HS-27A (cell line): ENCODE results near the gene OBSCN.

Source experiments
- DNase-seq: peaks from one replicate; pipeline ENCODE4 v3.0.0-alpha.2; 2012; ENCODE audit warnings: low read depth, missing footprints

Gene OBSCN

DNA sequence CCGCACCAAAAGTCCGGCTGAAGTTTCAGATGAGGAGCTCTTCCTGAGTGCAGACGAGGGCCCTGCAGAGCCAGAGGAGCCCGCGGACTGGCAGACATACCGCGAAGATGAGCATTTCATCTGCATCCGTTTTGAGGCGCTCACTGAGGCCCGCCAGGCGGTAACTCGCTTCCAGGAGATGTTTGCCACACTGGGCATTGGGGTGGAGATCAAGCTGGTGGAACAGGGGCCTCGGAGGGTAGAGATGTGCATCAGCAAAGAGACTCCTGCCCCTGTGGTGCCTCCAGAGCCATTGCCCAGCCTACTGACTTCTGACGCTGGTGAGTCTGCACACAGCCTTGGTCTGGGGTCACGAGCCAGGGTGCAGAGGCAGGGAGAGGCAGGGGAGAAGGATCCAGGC is 114.1 kb downstream of the OBSCN start:
- DNase-seq = no peak

DNA sequence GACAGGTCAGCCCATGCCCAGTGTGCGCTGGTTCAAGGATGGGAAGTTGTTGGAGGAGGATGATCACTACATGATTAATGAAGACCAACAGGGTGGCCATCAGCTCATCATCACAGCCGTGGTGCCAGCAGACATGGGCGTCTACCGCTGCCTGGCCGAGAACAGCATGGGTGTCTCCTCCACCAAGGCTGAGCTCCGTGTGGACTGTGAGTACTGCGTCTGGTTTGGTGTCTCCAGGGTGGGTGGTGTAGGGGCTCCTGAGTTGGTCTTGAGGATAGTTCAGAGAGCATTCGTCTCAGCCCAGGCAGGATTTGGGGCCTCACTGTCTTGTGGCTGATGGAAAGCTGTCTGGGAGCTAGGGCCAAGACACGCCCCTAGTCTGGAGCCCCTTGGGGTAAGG is 115.6 kb downstream of the OBSCN start:
- DNase-seq = no peak

DNA sequence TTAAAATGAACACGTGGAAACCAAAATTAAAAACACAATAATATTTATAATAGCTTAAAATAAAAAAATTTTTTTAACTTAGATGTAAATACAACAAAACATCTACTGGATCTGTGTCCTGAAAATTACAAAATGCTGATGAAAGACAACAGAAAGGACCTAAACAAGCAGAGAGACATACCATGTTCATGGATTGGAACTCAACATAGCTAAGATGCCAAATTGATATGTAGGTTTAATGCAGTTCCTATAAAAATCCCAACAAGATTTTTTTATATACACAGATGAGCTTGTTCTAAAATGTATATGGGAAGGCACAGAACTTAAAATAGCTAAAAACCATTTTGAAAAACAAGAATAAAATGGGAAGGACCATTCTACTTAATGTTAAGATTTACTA is 117.4 kb downstream of the OBSCN start:
- DNase-seq = no peak

DNA sequence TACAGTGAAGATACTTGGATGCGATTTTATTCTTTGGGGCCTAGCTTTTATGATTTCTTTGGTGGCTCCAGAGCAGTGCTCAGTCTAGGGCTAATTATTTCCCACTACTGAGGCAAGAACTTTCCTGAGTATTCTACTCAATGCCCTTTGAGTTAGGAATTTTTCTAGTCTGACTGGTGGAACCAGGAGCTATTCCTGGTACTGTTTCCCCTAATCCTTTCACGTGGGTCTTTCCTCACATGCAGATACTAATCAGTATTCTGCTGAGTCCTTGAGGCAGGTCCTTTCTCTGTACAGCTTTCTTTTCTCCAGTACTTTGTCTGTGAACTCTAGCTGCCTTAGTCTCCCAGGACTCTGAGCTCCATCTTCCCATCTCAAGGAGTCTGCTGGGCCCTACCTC is 122.0 kb downstream of the OBSCN start:
- no peak for DNase-seq

DNA sequence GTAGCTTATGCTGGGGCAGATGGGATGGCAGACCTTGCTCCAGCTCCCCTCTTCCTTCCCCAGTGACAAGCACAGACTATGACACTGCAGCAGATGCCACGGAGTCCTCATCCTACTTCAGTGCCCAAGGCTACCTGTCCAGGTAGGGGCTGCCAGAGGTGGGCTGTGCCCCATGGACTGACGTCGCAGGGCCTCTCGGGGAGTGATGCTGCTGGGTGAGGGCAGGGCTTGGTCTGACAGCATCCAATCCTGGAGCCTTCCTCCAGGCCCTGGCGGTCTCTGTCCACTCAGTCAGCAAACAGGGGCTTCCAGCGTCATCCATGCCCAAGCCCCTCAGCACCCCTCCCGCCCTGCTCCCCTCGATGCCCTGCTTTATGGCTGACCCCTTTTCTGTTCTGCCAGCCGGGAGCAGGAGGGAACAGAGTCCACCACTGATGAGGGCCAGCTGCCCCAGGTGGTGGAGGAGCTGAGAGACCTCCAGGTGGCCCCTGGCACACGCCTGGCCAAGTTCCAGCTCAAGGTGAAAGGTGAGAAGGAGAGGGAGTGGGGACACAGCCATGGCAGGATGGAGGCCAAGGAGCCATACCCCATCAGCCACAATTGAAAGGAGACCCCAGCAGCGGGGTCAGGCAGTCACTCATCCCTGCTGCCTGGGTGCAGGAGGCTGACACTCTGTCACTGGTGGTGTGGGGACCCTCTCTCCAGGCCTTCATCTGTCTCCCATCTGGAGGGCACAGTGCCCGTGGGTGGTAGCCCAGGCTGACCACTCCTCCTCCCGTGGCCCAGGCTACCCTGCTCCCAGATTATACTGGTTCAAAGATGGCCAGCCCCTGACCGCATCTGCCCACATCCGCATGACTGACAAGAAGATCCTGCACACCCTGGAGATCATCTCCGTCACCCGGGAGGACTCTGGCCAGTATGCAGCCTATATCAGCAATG is 125.2 kb downstream of the OBSCN start:
- DNase-seq = no peak

DNA sequence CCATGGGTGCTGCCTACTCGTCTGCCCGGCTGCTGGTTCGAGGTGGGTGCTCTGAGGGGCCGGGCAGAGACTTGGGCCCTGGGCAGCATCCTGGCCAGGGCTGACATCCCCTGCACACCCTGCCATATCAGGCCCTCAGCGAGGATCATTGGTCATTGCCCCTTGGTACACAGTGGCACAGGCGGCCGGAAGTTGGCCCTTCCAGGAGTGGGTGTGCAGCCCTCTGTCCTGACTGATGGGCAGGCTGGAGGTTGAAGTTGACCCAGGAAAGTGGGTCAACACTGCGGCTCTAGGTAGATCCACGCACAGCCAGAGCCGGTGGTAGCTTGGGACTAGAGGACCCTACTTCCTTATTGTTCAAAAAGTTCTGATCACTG is 125.9 kb downstream of the OBSCN start:
- no peak for DNase-seq

DNA sequence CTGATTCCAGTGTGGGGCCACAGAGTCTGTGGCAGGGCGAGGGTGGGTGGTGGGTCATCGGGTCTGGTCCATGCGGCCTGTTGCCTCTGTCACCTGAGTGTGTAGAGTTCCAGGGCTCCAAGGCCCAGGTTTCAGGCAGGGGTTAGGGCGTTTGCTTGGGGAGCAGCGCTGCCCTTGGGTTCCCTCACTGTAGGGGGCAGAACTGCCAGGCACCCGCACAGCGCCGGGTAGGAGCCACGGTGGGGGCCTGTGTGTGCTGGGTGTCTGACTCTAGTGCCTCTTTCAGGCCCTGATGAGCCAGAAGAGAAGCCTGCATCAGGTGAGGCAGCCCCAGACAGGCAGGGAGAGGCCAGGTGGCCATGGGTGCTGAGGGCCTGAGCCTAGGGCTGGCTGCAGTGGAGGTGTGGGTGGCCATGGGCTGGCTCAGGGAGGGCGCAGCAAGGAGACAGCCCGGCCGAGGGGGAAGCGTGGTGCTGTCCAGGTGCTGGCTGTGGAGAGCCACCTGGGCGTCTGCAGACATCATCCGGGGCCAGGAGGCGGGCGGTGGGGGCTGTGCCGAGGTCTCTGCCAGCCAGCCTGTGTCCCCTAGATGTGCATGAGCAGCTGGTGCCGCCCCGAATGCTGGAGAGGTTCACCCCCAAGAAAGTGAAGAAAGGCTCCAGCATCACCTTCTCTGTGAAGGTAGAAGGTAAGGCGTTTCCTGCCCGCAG is 126.5 kb downstream of the OBSCN start:
- DNase-seq = no peak

DNA sequence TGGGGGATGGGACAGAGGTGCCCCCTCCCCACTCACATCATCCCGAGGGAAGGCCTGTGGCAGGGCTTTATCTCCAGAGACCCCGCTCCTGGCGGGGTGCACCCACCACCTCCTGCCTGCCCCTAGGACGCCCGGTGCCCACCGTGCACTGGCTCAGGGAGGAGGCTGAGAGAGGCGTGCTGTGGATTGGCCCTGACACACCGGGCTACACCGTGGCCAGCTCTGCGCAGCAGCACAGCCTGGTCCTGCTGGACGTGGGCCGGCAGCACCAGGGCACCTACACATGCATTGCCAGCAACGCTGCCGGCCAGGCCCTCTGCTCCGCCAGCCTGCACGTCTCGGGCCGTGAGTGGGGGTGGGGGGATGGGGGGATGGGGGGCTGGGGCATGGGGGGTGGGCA is 127.1 kb downstream of the OBSCN start:
- DNase-seq = no peak

DNA sequence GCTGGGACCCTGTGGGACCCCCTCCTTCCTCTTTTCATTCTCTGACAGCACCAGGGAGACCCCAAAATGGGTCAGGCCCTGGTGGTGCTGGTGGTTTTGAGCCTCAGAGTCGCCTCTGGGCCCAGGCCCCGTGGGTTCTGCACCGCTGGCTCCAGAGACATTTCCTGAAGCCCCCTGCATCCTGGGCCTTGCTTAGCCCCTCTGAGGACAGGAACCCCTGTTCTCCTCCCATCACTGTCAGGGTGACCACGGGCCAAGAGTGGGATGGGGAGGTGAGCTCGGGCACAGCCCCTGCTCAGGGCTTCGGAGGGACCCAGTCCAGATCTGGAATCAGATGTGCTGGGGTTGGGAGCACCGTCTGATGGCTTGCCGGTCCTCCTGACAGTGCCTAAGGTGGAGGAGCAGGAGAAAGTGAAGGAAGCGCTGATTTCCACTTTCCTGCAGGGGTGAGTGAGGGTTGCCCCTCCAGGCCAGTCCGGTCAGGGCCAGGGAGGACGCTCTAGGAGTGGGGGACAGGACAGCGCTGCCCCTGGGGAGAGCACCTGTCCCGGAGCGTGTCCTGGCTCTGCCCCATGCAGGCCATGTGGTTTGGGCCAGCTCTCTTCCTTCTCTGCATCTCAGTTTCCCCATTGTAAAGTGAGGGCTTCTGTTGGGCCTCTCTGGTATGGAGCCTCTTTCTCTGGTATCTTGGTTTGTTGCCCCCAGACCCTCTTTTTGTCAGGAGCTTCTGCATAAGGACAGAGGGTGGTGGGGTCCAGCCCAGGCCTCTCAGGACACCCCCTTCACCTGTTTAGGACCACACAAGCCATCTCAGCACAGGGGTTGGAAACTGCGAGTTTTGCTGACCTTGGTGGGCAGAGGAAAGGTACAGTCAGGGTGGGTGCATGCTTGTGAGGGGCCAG is 127.8 kb downstream of the OBSCN start:
- DNase-seq = no peak

DNA sequence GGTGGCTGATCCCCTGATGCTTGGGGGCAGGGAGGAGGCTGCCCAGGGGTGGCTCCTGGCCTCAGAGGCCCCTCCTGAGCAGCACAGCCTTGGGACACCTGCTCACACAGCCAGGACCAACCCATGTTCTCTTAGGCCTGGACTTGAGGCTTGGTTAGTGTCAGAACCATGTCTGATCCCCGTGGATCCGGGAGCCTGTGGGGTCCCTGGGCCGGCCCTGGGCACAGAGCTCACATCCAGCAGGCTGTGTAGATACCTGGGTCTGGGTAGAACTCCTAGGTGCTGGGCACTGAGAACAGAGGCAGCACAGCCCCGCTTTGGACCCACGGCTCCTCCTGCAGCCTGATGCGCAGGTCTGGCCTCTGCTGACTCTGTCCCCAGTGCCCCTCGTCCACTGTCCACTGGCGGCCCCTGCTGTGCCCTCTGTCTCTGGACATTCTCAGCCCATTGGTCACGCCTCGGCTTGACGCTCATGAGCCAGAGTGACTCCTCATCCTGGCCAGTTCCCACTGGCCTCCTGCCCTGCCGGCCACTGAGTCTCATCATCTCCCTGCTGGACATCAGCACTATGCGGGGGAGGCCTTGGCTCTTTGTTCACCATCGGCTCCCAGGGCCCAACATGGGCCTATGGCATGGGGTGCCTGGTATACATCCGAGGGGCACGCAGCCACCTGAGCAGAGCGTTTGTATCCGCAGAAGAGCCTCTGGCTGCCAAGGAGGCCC is 128.6 kb downstream of the OBSCN start:
- DNase-seq = no peak

DNA sequence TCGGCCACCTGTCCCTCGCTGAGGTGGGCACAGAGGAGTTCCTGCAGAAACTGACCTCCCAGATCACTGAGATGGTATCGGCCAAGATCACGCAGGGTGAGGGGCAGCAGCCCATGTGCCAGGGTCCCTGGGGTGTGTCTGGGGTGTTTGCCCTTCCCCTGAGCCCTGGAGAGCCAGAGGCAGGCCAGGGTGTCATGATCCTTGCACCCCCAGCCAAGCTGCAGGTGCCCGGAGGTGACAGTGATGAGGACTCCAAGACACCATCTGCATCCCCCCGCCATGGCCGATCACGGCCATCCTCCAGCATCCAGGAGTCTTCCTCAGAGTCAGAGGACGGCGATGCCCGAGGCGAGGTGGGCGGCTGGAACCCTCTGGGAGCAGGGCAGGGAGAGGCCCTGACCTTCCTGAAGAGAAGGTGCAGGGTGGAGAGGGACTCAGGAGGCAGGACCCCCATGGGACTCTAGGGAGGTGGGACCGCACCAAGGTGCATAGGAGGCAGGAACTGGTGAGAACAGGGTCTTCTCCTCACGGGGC is 129.3 kb downstream of the OBSCN start:
- no peak for DNase-seq

DNA sequence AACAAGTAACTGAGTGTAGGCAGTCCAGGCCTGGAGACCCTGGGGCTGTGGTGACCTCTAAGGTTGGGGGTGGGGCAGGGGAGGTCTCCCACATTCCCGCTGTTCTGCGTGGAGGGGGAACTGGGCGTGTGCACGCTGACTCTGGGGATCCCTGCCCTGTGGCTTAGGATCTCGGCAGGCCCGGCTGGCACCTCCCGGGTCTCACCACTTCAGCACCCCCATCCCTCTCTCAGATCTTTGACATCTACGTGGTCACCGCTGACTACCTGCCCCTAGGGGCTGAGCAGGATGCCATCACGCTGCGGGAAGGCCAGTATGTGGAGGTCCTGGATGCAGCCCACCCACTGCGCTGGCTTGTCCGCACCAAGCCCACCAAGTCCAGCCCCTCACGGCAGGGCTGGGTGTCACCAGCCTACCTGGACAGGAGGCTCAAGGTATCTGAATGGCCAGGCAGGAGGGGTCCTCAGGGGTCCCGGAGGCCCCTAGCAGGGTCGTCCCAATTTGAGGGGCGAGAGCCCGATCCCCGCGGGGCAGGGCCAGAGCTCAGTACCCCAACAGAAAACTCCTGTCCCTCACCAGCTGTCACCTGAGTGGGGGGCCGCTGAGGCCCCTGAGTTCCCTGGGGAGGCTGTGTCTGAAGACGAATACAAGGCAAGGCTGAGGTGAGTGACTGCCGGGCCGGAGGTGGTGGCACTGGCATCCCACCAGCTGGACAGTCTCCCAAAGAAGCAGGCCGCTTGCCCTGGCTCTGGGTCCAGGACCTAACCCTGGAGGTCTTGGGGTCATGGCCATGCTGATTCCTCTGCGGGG is 130.1 kb downstream of the OBSCN start:
- DNase-seq = no peak

DNA sequence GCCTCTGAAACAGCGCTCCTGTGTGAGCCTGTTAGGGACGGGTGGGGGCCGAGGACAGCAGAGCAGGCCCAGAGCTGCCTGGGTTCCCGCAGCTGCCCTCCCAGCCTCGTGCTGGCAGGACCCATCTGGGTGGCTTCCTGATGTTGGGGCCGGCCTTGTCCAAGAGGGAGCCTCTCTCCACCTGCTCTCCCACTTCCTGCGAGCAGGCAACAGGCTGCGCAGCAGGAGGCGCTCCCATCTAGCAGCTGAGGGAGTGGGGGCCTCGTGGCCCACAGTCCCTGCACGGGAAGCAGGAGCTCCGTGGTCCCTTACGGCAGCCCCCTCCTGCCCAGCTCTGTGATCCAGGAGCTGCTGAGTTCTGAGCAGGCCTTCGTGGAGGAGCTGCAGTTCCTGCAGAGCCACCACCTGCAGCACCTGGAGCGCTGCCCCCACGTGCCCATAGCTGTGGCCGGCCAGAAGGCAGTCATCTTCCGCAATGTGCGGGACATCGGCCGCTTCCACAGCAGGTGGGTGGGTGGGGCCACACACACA is 130.7 kb downstream of the OBSCN start:
- no peak for DNase-seq

DNA sequence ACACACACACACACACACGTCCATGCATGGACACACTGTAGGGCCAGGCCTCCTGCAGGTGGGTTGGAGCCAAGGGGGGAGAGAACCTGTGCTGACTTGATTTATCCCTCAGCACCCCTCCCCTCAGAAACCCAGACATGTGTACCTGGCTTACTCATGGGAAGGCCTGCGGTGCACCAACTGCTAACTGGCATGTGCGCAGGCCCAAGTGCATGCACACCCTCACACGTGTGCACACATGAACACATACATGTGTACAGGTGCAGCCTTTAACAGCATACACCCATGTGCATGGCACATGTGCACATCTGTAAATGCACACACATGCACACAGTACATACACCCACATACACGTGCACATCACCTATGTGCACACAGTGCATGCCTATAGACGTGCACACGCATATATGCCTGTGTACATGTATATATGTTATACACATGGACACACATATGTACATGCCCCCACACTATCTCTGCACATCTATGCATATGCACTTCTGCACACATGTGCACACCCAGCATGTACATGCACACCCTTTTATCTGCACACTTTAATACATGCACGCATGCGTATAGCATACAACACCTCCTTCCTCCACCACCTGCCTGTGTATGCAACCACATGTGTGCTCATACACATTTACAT is 131.3 kb downstream of the OBSCN start:
- DNase-seq = no peak

DNA sequence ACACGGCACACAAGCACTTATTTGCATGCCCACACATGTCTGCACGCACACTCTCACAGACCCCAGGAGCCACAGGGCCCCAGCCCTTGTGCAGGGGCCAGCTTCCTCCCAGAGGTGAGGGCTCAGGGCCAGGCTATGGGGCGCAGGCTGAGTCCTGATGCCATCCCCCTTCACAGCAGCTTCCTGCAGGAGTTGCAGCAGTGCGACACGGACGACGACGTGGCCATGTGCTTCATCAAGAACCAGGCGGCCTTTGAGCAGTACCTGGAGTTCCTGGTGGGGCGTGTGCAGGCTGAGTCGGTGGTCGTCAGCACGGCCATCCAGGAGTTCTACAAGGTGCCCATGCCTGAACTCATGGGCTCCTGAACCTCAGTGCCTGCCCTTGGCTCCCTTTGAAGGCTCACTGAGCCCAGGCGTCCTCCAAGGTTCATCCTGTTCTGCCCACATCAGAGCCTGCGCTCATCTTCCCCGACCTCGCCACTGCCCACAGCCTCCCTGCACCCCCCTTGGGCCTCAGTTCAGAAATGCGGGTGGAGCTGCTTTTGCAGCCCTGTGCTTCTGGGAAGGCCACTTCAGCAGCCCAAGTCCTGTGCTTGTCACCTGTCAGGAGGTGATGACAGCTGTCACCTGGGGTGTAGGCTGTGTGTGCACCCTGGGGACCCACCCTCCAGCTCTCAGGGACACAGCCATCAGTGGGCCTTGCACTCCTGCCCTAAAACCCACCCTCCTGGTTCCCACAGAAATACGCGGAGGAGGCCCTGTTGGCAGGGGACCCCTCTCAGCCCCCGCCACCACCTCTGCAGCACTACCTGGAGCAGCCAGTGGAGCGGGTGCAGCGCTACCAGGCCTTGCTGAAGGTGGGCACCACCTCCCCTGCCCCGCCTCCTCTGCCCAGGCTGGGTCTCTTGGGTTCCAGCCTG is 132.2 kb downstream of the OBSCN start:
- DNase-seq = no peak

DNA sequence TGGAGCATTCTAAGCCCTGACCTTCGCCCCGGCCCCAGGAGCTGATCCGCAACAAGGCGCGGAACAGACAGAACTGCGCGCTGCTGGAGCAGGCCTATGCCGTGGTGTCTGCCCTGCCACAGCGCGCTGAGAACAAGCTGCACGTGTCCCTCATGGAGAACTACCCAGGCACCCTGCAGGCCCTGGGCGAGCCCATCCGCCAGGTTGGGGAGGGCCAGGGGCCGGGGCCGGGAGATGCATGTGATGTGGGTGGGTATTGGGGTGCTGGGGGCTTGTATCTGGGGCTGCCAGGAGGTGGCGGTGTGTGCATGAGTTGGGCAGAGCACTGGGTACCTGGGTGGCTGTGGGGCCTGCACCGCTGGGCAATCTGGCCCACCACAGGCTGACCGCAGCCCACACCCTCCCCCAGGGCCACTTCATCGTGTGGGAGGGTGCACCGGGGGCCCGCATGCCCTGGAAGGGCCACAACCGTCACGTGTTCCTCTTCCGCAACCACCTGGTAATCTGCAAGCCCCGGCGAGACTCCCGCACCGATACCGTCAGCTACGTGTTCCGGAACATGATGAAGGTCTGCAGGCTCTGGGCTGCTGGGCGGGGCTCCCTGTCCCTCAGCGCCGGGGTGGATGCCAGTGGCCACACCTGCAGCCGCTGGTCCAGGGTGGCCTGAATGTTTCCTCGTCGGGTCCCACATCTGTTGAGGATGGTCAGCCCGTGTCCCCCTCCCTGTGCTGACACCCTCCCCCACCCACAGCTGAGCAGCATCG is 133.0 kb downstream of the OBSCN start:
- DNase-seq = no peak

DNA sequence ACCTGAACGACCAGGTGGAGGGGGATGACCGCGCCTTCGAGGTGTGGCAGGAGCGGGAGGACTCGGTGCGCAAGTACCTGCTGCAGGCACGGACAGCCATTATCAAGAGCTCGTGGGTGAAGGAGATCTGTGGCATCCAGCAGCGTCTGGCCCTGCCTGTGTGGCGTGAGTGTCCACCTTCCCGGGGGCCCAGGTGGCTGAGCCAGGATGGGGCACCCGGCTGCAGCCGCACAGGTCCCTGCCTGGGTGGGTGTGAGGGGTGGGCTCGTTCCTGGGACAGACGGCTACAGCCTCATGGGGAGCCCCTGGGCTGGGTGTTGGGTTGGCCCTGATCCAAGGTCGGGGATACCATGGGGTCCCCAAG is 133.6 kb downstream of the OBSCN start:
- DNase-seq = no peak
